Astrocyte of the cerebellum (primary cell): ENCODE results near the gene MAMDC2.

Experiments used
- DNase-seq: peaks from one replicate; pipeline ENCODE4 v3.0.0-alpha.2; 2011; ENCODE audit warnings: low read depth
- H3K4me3 ChIP-seq: 2 replicates; pipeline ENCODE4 v1.5.1; 2011; ENCODE audit warnings: mild to moderate bottlenecking, low read depth, low read length, moderate library complexity
- CTCF ChIP-seq: IDR thresholded peaks from 2 replicates; pipeline ENCODE4 v1.5.1; 2012; ENCODE audit warnings: low read length, low read depth, moderate library complexity, mild to moderate bottlenecking; ENCODE audit errors: missing control alignments
- in situ Hi-C: cut with HindIII; loops from 2 replicates; pipeline ENCODE4 v1.10.0; 2017; ENCODE audit warnings: low sequenced_read_pairs

MAMDC2 gene

GRCh38 chr9:70043689-70044489 is at the start of gene MAMDC2:
MAMDC2 (plus strand) TSS chr9:70043848; CDS start chr9:70044198, 350 bp downstream.
- in situ Hi-C loops, result no loop called here
- H3K4me3 ChIP-seq, result peak within 1 kb of the TSS; percentile 42
- DNase-seq, result no peak
- TF ChIP-seq CTCF, result no peak

GRCh38 chr9:69995846-69996245 is 47.8 kb upstream of the MAMDC2 start:
- H3K4me3 ChIP-seq, result no peak overlapping the region
- in situ Hi-C loops, result no loop called here
- no peak for DNase-seq
- no peak for TF ChIP-seq CTCF

GRCh38 chr9:69996967-69997366 is 46.7 kb upstream of the MAMDC2 start:
- in situ Hi-C loops, result no loop called here
- H3K4me3 ChIP-seq, result no peak overlapping the region
- no peak for DNase-seq
- TF ChIP-seq CTCF, result no peak

GRCh38 chr9:69997524-69997923 is 46.1 kb upstream of the MAMDC2 start:
- no peak for TF ChIP-seq CTCF
- no peak overlapping the region for H3K4me3 ChIP-seq
- no peak for DNase-seq
- in situ Hi-C loops, result no loop called here

GRCh38 chr9:69999315-69999714 is 44.3 kb upstream of the MAMDC2 start:
- no peak overlapping the region for H3K4me3 ChIP-seq
- DNase-seq, result no peak
- no peak for TF ChIP-seq CTCF
- in situ Hi-C loops, result no loop called here

GRCh38 chr9:70000469-70000868 is 43.2 kb upstream of the MAMDC2 start:
- no peak for DNase-seq
- no peak overlapping the region for H3K4me3 ChIP-seq
- TF ChIP-seq CTCF, result no peak
- in situ Hi-C loops, result no loop called here
